SKM-1 treated with dmso at 0.1 percent for 144 hours (cell line): ENCODE data around the gene RIMS1.

Experiments used
- DNase-seq: peaks from one replicate; lab custom pipeline; 2025; ENCODE audit not compliant: unreplicated experiment; lab: John Stamatoyannopoulos, UW

RIMS1 gene

DNA sequence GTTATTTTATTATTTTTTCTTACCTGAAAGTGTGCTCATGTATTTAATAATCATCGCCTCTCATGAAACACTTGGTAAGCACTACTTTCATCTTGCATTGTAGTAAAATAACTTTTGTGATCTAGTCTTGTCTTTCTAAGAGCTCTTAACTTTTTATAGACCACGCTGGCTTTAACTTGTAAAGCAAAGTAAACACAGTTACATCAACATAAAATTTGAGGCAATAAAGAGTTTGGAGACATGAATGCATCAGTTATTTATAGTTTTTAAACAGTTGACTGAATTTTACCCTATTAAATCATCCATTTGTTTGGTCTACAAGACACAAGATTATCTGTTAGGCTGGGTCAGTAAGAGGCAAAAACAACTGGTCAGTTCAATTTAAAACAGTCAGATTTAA, 517.1 kb downstream of the RIMS1 start:
- DNase-seq: no peak

DNA sequence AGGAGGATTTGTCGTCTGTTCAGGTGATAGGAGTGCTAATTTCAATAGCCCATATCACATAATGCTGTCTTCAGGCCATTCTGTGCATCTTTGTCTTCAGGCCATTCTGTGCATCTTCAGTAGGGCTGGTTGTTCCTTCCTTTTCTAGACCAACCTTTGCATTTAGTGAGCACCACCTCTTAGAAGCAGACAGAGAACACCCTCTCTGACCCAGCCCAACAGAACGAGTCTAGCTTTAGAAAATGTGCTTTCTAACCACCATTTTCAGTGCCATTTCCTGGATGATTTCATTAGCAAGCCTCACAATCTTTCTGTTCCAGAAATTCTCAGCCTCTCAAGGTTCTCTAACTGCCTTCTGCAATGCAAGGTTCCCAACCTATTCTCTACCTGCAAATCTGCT, 520.2 kb downstream of the RIMS1 start:
- no peak for DNase-seq

DNA sequence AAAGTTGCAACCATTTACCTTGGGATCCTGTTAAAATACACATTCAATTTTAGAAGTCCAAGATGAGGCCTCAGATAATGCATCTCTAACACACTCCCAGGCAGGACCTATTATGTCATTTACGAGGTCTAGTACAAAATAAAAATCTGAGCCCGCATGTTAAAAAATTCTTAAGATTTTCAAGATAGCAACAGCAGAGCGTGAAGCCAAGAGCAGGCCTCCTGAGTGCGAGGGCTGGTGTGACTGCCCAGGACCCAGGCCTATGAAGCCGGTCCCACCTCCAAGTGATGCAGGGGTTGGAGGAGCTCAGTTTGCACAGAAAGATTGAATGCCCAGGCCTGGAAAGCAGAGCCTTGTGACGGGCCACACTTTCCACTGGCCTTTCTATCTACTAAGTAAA, 524.4 kb downstream of the RIMS1 start:
- DNase-seq: no peak

DNA sequence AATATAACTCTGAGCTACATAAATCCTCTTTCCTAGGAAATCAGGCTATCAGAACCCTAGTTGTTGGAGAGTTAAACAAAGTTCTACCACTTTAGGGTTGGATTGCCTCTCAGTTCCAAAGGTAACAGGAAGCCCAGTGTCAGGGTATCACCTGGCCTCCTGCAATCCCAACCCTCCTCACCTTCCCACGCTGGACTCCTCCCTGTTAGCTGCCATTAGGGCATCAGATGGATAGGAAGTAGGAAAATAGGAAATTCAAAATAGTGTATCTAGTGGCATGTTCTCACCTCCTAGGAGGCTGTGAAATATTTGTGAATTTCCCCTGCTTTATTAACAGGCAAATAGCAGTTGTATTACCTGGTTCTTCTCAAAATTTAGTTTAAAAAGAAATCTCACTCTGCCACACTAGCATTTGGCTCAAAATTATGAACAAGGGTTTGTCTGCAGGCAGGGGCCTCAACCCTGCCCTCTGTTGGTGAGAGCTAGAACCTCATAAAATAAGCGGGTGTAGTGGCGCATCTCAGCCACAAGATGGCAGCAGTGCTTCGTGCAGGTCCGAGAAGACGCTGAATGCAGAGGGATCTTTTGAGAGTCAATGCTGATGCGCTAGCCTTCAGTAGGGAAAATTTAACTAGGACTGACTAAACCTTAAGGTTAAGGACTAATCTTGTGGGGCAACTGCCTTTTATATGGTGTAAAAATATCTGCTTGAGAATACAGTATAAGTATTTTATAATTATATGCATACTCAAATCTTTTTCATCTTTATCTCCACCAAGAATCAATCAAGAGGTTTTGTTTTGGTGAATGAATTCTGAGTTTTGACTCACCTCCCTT, 525.7 kb downstream of the RIMS1 start:
- DNase-seq: peak; percentile 74

DNA sequence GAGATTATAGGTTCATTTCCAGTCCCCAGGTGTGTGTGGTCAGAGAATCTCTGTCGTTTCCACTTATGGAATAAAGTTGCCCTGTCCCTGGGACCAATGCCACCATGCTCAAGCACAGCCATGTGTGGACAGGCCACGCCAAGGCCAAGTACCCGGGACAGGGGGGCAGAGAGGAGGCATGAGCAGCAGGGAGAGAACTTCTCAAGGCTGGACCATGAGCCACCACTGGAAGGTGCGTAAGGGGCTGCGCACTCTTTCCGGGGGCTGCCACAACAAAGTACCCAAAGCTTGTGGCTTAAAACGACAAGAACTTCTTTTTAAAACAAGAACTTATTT, 526.3 kb downstream of the RIMS1 start:
- no peak for DNase-seq

DNA sequence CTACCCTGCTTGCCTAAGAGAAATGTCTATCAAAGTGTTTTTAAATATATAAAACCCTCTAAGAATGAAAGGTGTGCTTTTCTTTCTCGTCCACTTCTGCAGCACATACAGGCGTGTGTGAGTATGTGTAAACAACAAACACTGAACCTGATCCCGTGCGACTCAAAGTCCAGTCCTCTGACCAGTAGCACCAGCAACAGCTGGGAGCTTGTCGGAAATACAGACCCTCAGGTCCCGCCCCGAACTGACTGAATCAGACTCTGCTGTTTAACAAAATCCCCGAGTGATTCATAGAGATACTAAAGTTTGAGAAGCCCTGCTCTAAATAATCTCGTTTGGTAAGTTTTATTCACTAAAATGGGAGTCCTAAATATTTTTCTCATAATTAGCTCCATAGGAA, 527.5 kb downstream of the RIMS1 start:
- no peak for DNase-seq

DNA sequence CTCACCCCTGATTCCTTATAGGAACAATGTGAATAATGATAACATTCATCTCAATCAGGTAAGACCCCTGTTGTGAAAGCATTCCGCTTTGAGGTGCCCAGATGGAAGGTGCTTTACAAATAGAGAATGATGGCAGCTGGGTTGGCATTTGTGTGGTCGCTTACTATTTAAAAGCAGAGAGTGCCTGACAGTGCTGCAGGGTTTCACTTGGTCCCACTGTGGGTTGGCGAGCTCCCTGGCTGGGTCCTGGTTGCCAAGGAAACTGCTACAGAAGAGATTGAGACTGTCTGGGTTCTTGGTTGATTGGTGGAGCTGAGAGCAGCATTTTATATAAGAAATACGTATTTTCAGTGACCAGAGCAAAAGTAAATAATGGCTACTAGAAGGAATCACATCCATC, 528.3 kb downstream of the RIMS1 start:
- DNase-seq: no peak

DNA sequence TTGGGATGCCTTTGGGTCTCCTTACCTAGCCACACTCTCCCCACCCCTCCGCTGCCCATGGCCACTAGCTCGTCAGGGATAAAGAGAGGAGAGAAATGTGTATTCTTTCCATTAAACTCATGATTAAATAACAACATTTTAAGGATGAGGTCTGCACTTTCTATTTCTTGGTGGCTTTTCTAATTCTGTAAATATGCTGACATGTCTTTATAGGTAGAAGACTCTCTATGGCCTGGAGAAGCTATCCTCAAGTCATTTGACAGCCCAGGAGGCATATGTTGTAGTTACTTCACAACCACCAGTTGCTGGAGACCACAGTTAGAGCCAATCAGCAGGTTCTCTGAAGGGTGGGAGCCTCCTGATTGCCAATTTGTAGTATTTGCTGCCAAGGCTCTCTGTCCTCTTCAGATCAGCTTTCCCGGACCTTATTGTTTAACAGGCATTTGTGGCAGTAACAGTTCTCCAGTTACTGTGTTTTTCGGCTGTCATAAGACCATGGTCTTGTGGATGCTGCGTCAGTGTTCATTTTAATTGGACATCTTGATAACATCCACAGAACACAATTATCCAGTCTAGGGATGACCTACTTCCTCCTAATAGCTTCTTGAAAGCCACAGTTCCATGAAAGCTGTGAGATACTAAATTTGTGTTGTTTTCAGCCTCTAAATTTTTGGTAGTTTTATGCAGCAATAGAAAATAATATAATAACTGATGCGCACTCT, 530.6 kb downstream of the RIMS1 start:
- DNase-seq: no peak

DNA sequence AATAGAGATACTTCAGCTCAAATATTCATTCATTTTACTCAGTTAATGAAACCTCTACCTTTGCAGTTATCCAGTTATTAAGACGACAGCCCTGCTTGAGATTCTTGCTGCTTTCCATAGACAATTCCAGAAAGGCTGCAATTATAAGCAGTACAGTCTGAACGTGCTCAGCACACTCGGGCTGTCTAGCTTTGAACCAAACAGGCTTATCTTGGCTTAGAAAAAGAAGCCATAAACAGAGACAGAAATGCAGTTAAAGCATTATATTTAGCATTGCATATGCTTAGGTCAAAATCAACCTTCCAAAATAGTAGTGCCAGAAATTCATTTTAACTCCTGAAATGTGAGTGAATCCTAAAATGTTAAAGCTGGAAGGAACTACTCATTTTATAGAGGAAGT, 531.4 kb downstream of the RIMS1 start:
- DNase-seq: no peak

DNA sequence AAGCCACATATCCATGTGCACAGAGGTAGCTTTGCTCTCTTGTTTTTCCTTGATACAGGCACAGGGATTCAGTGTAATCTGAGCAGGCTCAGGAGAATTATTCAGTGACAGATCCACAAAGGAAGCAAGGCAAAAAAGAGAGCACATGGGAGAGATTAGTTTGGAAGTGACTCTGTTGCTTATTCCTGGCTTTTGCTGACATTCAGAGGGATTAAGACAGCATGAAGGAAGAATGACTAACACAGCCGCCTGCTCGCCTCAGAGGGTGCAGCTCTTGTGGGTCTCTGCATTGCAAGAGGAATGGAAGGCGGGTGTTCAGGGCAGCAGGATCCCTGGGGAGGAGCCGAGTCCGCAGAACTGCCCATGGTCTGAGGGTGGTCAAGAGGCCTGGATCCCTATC, 532.1 kb downstream of the RIMS1 start:
- DNase-seq: no peak

DNA sequence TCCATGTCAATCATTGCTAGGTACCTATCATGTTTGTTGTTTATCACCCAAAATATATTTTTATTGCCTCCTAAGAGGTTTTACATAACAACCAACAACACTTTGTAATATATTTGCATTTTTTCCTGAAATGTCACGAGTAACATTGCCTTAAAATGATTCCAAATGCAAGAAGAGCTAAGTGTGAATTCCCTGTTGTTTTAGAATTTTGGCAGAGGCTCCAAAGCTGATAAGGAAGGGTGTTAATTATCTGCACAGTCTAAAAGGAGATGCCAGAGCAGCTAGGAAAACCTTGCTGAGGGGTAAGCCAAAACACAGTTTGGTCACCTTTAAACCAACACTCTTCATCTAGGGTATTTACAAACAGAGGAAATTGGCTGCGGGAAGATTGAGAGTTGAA, 533.6 kb downstream of the RIMS1 start:
- DNase-seq: no peak

DNA sequence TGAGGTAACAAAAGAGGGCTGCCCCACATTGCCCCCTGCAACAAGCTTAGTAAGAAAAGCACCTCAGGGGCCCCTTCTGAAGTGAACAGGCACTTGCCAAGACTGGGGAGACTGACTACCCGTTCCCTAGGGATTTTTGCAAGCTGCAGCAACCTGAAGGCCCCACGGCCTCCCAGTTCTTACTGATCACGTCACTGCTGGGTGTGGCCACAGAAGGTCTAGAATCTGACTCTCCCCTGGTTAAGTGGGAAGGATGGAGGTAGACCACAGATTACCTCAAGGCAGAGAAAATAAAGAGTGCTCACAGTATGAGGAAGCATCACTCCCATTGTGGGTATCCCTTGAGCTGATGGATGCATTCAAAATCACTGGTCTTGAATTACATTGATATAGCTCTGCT, 534.1 kb downstream of the RIMS1 start:
- DNase-seq: no peak

DNA sequence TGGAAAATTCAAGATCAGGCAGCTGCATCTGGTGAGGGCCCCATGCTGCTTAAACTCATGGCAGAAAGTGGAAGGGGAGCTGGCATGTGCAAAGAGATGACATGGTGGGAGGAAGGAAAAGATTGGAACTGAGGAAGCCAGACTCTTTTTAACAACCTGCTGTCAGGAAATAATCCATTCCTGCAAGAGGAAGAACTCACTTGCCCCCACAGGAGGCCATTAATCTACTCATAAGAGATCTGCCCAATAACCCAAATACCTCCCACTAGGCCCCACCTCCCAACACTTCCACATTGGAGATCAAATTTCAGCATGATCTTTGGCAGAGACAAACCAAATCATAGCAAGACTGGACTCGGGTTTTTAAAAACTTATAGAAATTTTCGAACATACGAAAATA, 535.0 kb downstream of the RIMS1 start:
- no peak for DNase-seq

DNA sequence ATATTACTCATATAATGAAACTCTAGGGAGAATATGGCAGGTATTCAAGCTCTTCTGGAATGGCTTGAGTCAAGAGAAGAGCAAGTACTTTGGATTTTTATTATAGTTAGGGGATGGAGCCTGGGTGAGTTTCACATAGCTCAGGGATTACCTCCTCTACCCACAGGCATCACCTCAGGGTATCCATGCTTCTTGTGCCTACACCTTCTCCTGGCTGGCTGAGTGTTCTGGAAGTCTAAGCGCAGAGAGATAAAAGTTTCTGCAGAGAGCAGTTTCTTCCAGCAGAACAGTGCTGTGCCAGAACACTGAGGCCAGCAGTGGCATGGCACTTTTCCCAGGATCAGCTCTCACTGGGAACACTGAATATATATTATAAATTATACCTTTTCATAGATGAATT, 535.8 kb downstream of the RIMS1 start:
- no peak for DNase-seq

DNA sequence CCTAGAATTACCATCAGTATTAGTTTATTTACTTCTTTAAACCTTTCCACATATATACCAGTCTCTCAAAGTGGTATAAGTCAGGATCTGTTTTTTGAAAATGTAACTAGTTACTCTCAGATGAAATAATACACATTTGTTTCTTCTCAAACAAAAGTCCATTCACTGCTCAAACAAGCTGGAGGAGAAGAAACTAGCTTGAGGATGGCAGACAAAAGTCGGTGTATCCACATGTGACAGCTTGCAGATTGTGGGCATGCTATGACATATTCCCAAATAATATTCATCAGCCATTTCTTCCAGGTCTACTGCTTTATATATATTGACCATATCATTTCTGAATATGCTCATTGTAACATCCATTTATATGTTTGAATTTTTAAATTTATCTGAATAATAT, 538.1 kb downstream of the RIMS1 start:
- DNase-seq: no peak

DNA sequence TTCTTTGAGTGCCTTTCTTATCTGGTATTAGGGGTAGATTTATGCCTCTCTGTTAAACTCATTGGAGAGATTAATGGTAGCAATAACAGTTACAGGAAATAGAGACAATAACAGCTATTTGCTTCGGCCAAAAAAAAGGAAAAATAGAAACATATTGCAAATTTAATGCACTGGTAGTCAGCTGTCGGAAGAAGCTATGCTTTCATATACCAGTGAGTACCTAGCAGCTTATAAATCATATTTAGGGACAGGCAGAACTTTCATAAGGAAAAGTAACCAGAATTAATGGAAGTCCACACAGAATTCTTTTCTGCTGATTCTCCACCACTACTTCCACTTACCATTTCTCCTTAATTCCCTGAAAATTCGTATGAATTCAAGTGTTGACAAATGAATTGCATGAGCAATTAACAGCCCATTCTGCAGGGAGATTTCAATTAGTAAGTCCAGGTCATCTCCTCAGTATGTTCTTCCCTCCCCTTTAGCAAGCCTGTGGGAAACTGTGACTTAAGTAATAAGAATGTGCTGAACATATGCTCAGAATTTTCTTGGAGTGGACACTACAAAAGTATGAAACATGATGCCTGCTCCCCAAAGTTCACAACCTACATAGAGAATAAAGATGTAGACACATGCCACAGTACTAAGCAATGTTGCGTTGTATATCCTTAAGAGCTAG, 538.8 kb downstream of the RIMS1 start:
- no peak for DNase-seq

DNA sequence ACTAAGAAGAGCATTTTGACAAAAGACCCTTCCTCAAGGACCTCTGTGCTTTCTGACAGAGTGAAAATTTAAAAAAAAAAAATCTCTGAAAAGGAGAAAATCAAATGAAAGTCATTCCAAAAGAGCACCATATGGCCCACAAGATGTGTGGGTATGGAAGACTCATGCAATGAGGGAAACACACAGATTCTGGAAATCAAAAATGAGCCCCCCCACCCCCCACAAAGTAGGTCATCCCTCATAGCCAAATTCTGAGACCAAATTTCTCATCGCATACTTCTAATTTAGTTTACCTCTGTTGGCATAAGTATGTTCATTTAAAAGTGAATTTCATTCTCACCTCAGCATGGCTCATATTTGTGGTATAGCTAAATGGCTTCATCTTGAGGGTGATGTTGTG, 554.3 kb downstream of the RIMS1 start:
- no peak for DNase-seq

DNA sequence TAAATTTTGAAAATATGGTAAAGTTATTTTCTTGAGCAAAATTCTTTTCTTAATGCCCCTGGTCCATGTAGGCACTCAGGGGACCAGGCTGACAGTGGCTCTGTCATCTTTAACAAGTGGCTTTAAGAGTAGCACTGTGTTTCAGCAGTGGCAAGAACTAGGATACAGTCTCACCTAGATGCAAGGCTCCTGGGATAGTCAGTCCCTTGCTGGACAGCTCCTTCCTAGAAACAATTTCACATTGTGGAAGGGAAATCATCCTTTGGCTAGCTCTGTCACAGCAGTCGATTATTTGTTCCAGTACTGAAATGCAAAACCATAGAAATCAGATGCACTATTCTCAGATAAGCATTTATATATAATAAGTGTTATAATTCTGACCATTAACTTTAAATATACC, 560.1 kb downstream of the RIMS1 start:
- DNase-seq: no peak
